ENCODE measurements around the gene TMEM132D. TPM values are rescaled to one million over a fixed set of nuclear protein-coding genes. Genes with fewer than 3 reads are reported as not detected.

TMEM132D gene
- total RNA-seq, 1 experiment from 2014 or later: 1.4 TPM

GRCh38 chr12:129700036-129700435 lies 203.8 kb downstream of the TMEM132D start:
- Mint-ChIP-seq H3K9me3 (peaks cover 75% of the 10 kb centered on the region), H3K27me3 (ENCODE audit: low read depth) (peaks cover 8% of the 10 kb centered on the region), H3K4me3 (no peak overlapping the region), H3K4me1 (no peaks in the 10 kb centered on the region), H3K36me3 (peaks cover 72% of the 10 kb centered on the region), H3K27ac (no peak overlapping the region)
- POLR2A ChIA-PET: no interaction called here
- DNase-seq (ENCODE audit: low spot score) (no peak), ATAC-seq (no peak)
- TF ChIP-seq, protein P1, sequence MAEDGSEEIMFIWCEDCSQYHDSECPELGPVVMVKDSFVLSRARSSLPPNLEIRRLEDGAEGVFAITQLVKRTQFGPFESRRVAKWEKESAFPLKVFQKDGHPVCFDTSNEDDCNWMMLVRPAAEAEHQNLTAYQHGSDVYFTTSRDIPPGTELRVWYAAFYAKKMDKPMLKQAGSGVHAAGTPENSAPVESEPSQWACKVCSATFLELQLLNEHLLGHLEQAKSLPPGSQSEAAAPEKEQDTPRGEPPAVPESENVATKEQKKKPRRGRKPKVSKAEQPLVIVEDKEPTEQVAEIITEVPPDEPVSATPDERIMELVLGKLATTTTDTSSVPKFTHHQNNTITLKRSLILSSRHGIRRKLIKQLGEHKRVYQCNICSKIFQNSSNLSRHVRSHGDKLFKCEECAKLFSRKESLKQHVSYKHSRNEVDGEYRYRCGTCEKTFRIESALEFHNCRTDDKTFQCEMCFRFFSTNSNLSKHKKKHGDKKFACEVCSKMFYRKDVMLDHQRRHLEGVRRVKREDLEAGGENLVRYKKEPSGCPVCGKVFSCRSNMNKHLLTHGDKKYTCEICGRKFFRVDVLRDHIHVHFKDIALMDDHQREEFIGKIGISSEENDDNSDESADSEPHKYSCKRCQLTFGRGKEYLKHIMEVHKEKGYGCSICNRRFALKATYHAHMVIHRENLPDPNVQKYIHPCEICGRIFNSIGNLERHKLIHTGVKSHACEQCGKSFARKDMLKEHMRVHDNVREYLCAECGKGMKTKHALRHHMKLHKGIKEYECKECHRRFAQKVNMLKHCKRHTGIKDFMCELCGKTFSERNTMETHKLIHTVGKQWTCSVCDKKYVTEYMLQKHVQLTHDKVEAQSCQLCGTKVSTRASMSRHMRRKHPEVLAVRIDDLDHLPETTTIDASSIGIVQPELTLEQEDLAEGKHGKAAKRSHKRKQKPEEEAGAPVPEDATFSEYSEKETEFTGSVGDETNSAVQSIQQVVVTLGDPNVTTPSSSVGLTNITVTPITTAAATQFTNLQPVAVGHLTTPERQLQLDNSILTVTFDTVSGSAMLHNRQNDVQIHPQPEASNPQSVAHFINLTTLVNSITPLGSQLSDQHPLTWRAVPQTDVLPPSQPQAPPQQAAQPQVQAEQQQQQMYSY (CRISPR knock-in tag; IDR thresholded peaks at IDR 0.05): no peak
- TF ChIP-seq JAZF1 (CRISPR knock-in tag; IDR thresholded peaks at IDR 0.05) (no peak), AR (CRISPR knock-in tag; IDR thresholded peaks at IDR 0.05) (no peak), GRHL2 (CRISPR knock-in tag; IDR thresholded peaks at IDR 0.05; ENCODE audit: insufficient replicate concordance, severe bottlenecking) (no peak), MYBL2 (CRISPR knock-in tag; IDR thresholded peaks at IDR 0.05) (no peak), FOXJ3 (CRISPR knock-in tag; IDR thresholded peaks at IDR 0.05; ENCODE audit: borderline replicate concordance) (no peak), NFE2L1 (CRISPR knock-in tag; IDR thresholded peaks at IDR 0.05) (no peak), ZNF671 (CRISPR knock-in tag; IDR thresholded peaks at IDR 0.05) (no peak), TEAD4 (CRISPR knock-in tag; IDR thresholded peaks at IDR 0.05) (no peak), TEAD1 (CRISPR knock-in tag; IDR thresholded peaks at IDR 0.05) (no peak), ZNF232 (CRISPR knock-in tag; IDR thresholded peaks at IDR 0.05) (no peak), CBFB (CRISPR knock-in tag; IDR thresholded peaks at IDR 0.05; ENCODE audit: low read depth) (no peak)
- CTCF ChIA-PET: no interaction called here

DNA sequence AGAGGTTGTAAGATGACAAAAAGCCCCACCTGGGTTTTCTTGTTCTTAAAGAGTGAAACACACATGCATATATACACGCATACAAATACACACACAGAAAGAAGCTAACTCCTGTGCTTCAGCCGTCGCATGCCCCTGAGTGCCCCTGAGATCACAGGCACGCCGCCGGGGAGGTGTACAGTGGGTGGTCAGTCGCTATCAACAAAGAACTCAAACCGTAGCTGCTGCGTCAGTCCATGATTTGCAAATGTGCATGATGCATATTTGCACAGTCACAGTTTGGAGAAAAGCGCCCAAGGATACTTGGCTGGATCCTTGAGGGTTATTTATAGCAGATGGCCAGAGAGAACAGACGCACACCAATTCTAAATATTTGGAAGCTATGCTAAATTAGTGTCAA lies 206.9 kb downstream of the TMEM132D start:
- Mint-ChIP-seq H3K36me3 (peaks cover 63% of the 10 kb centered on the region), H3K4me1 (no peaks in the 10 kb centered on the region), H3K27me3 (ENCODE audit: low read depth) (peaks cover 14% of the 10 kb centered on the region), H3K9me3 (peaks cover 73% of the 10 kb centered on the region), H3K27ac (no peak overlapping the region), H3K4me3 (no peak overlapping the region)
- DNase-seq (ENCODE audit: low spot score) (no peak), ATAC-seq (no peak)
- TF ChIP-seq MLX (CRISPR knock-in tag; IDR thresholded peaks at IDR 0.05) (no peak), SMAD3 (CRISPR knock-in tag; IDR thresholded peaks at IDR 0.05; ENCODE audit: borderline replicate concordance) (no peak), ZBTB21 (CRISPR knock-in tag; IDR thresholded peaks at IDR 0.05; ENCODE audit: borderline replicate concordance) (no peak), GRHL2 (CRISPR knock-in tag; IDR thresholded peaks at IDR 0.05; ENCODE audit: insufficient replicate concordance, severe bottlenecking) (no peak), ZNF317 (CRISPR knock-in tag; IDR thresholded peaks at IDR 0.05; ENCODE audit: borderline replicate concordance, low read depth) (no peak), TP53 (CRISPR knock-in tag; IDR thresholded peaks at IDR 0.05) (no peak), TCF7 (CRISPR knock-in tag; IDR thresholded peaks at IDR 0.05; ENCODE audit: low read depth) (no peak), ZNF121 (CRISPR knock-in tag; IDR thresholded peaks at IDR 0.05) (no peak)
- TF ChIP-seq, protein P2, sequence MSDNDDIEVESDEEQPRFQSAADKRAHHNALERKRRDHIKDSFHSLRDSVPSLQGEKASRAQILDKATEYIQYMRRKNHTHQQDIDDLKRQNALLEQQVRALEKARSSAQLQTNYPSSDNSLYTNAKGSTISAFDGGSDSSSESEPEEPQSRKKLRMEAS (CRISPR knock-in tag; IDR thresholded peaks at IDR 0.05): no peak
- TF ChIP-seq, protein P1 (CRISPR knock-in tag; IDR thresholded peaks at IDR 0.05): no peak
- POLR2A ChIA-PET: no interaction called here
- CTCF ChIA-PET: no interaction called here

Measured in WTC11 (cell line).